HG03175 (cell line): ENCODE measurements around the gene GSAP.
A peak's percentile ranks its signal among the peaks of the same experiment; 100 is the strongest.
"Not testable (repeated sequence)": the region's sequence is repeated elsewhere in the genome, so short reads cannot be mapped to it uniquely, and the experiment has no call there.

Experiments
- ATAC-seq: cut with Tn5 transposase; IDR thresholded peaks from one replicate; pipeline ENCODE4 v1.9.1; 2021; ENCODE audit warnings: mild to moderate bottlenecking, moderate library complexity; ENCODE audit not compliant: unreplicated experiment

GSAP gene

DNA sequence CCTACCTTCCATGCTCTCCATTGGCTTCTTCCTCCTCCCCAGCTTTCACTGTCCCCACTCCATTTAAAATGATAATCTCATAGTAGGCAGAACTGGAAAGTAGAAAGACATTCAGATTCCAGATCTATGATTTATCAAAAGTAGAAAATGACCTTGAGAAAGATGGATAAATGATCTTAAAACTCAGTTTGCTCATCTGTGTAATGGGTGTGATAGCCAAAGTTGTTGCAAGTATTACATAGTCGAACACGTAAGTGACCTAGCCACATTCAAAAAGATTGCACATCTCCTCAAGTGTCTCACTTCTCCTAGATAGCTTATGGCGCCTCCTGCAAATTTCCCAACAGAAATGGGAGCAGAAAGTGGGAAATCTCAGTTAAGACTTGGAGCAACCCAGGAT, 126.8 kb downstream of the GSAP start:
- no peak for ATAC-seq

DNA sequence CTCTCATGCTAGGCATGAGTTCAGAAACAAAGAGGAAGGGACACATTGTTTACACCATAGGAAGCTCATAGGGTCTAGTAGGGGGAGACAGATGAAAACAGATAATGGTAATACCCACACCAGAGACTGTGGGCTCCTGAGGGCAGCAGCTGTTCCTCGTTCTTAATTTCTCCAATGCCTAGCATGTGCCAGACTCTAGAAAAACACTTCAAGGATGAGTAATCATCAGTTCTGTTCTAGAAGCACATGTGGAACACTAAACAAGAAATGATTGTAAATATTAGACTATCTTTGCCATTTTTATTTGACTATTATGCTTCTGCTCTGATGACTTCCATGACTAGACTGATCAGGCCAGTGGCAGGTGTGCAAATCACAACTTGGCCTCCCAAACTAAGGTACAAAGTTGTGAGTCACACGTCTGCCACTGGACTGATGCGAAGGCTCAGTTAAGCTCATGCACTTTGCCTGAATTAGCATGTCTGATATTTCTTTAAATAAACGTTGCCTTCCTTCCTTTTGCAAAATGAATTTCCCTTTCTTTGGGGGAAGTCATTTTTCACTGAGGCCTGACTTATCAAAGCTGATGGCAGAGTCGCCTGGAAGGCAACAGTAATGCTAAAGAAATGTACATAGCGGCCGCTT, 127.4 kb downstream of the GSAP start:
- no peak for ATAC-seq

DNA sequence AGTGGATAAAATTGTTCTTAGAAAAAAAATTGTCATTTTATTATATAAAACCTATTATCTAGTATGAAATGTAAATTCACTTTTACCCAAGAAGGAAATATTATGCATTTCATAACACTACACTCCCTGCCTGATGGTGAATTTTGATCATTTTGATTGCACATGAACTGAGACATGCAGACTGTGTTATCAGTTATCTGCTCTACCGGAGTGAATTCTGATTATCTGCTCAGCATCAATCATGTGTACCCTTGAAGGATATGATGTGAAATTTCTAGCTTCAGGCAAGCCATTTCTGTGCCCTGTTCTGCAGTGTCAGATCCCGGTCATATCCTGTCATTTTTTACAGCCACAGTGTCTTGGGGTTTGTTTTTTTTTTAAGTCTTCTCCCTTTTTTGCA, 131.5 kb downstream of the GSAP start:
- ATAC-seq = no peak

DNA sequence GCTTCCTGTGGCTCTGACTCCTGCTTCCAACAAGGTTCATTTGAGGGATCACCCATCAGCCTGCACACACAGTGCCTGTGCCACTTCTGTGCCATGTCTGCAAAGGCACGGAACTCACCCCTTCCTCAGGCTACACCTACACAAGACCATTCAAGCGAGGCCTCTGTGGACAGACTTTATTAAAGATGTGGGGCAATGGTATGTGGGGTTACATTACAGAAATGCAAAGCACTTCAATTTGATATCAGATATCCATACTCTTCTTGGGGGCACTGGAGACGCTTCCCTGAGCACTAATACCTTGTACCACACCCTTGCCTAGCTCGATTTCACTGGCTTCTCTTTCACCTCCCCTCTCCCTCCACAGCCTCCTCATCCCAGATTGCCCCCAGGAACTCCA, 132.1 kb downstream of the GSAP start:
- no peak for ATAC-seq

DNA sequence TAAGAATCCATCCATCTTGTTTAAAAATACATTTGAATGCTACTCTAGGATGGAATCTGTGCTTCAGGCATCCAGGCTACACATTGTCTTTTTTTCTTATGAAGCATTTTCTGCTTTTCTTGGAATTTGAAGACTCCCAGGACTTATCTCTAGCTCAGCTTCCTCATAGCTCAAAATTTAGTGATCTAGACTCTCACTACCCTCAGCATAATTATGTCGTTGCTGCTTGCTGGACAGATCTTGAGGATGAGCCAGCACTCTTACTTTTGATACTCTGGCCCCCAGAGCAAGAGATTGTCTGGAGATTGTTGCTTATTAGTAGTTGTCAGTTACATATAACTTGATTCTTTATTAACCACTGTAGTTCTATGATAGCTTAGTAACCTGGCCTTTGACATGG, 133.3 kb downstream of the GSAP start:
- no peak for ATAC-seq

DNA sequence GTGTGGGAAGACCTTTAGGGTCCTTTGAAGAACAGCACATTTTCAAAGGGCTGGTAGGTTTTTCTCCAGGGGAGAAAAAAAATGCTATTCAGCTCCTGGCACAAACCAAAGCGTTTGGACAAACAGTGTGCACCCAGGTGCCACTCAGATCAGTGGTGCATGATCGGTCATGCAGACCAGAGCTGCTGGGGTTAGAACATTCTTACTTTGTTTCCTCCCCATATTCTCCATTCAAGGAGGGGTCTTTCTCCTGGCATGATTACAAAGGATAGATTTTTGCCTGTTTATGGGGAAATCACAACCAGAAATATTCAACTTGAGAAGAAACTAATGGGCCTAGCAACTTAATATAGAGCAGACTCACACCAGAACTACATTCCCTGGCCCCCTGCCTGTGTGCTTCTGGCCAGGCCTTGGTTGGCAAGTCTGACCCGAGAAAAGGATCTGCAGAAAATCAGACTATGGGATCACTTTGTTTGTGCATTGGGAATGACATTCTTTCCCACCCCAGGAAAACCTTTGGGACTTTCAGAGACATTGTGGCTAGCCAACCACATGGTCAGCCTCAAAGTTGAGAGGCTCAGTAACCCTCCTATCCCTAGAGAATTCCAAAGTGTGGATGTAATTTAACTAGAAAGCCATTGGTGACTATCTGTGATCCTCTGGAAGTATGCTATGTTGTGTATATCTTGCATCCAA, 134.2 kb downstream of the GSAP start:
- ATAC-seq = no peak

DNA sequence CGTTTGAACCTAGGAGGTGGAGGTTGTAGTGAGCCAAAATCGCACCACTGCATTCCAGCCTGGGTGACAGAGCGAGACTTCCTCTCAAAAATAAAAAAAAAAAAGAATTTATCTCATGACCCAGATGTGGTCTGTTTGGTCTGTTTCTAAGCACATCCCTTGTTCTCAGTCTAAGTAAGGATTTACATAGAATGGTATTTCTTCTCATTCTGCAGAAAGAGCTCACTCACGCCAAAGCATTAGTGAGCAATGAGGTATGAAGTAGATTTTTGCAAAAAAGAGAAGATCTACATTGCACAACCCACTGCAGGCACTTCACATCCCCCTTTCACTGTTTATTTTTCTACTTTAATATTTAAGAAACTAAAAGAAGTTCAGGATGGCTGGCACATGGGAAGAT, 140.0 kb downstream of the GSAP start:
- ATAC-seq = no peak

DNA sequence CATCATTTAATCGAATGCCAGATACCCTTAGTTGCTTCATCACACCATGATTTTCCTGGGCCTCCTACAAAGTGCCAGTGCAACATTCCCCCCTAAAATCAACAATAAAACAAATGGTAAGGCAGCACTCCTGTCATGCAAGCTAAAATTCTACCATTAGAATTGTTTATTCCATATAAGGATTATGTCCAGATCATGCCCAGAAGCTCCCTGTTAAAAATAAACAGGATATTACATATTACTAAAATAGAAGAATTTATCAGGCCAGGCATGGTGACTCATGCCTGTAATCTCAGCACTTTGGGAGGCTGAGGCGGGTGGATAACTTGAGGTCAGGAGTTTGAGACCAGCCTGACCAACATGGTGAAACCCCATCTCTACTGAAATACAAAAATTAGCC, 140.5 kb downstream of the GSAP start:
- ATAC-seq = not testable (repeated sequence)

DNA sequence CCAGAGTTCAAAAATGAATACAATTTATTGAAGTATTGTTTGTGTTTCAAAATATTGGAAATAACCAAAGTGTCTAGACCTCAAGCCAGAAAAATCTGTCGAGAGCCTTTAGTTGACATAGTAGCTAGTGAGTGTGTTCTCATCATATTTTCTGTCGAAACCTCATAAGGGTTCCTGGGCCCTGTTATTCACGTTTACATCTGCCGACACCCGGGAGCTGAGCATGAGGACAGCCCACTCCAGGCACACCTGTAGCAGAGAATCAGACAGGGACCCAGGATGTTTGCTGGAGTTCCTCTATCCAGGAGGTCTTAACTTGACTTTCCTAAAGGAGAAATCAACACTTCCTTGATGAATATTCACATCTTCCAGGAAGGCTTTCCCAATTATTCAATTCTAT, 144.4 kb downstream of the GSAP start:
- ATAC-seq = no peak

DNA sequence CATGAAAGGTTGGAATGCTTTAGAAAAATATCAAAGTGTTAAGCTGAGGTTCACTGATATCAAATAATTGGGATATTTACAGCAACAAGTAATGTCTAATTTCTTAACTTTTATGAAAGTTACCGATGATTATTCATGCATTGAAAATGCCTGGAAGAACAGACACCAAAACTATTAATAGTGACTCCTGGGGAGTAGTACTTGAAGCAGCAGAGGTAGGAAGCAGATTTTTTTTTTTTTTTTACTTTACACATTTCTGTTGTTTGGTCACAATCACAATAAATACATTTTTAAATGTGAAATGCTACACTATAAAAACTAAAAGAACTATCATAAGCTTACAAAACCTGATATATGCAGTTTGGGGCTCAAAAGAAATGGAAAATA, 146.1 kb downstream of the GSAP start:
- no peak for ATAC-seq

DNA sequence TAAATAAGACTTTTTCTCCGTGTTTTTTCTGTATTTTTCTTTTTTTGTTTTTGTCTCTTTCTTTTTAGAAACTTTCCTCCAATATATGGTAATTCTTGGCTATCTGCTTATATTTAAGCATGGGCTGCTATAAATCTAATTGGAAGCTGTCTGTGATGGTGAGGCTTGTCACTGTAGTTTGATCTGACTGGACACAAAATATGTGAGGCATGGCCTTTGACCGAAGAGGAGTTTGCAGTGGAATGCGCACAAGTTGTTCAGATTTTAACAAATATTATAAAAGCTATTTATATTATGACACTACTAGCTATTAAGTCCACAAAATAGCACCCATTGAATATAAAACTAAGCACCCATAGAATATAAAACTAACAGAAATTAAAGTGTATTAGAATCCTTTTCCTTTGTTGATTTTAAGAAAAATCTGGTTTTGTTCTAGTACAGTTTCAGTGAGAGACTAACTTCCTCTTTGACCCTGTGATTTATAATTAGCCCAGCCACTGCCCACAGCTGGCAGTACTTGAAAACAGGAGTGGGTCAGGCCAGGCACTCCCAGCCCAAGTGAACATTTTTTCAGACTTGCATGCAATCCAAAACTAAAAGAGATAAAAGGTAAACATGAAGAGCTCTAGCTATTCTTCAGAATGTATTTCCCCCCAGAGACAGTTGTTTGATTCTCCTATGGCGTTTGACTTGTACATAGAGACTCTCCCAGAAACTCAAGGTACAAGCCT, 146.6 kb downstream of the GSAP start:
- peak; percentile 66 for ATAC-seq

DNA sequence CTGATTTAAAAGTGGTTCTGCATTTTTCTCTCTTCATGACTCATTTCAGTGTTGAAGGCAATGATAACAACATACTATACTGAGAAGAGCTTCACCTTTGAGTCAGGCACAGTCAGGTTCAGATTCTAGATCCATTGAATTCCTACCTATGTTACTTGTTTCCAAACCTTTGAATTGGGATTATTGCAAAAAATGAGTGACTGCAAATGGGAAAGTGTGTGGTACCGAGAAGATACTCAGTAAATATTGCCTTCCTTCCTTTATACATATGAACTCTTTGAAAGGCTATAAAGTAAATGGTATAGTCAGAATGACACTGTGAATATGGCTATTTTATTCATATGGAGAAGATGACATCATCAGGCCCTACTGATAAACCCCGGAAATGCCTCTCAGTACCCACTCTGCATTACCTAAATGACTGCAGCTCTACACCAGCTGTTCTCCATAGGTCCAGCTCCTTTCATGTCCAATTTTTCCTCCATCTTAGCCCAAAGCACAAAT, 149.8 kb downstream of the GSAP start:
- ATAC-seq = peak; percentile 86

DNA sequence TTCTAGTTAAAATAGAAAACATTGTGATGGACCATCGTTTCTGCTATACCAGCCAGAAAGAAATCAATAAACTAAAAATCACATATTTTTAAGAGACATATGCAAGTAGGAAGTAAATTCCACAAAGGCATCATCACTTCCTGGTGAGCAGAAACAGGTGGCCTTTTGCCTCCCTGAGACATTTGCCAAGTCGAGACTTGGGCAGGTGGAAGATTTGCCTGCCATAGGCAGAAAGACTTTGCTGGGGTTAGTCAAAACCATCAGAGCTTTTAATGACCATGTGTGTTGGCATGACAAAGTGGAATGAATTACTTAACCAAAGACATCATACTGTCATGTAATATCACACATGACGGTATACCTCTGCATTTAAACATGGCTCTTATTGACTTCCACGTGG, 150.5 kb downstream of the GSAP start:
- no peak for ATAC-seq

DNA sequence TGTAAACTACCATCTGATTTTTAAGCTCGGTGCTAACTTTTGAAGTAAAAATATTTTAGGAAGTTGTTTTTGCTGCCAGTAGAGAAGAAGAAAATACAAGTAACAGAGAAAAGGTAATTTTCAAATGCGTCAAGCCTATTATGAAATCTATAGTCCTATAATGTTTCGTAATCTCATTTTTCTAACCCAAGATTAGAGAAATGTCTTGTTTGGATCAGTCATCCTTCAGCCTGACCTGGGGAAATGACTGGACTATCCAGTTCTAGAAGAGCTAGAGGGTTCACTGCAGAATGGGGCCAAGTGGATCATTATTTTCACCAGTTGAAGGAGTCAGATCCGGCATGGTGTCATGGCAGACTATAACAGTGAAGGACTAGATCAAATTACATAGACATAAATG, 153.8 kb downstream of the GSAP start:
- no peak for ATAC-seq
